Measurements from ENCODE around the gene CHID1.
A peak's percentile ranks its signal among the peaks of the same experiment; 100 is the strongest.

Gene CHID1

DNA sequence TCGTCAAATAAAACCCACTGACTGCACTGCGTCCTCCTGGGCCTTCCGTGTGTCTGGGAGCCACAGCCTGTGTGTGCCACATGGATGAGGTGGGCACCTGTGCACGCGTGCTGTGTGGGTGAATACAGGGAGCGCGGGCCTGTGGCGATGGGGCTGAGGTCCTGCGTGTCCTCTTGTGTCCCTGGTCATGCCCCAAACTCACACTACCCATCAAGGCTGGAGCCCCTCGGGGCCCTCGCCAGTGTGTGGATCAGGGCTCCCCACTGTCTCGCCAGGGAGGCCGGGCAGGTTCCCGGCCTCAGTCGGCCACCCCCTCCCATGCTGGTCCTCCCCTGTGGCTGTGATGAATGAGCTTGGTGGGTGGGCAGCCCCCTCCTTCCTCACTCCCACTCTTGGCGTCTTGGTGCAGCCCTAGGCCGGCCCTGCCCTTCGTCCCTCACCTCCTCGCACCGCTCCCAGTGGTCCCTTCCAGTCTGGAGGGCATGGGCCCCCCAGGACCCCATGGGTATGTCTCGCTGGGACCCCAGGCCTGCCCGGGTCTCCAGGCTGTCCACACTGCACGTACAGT lies 78.6 kb downstream of the CHID1 start:
- no peak for DNase-seq

DNA sequence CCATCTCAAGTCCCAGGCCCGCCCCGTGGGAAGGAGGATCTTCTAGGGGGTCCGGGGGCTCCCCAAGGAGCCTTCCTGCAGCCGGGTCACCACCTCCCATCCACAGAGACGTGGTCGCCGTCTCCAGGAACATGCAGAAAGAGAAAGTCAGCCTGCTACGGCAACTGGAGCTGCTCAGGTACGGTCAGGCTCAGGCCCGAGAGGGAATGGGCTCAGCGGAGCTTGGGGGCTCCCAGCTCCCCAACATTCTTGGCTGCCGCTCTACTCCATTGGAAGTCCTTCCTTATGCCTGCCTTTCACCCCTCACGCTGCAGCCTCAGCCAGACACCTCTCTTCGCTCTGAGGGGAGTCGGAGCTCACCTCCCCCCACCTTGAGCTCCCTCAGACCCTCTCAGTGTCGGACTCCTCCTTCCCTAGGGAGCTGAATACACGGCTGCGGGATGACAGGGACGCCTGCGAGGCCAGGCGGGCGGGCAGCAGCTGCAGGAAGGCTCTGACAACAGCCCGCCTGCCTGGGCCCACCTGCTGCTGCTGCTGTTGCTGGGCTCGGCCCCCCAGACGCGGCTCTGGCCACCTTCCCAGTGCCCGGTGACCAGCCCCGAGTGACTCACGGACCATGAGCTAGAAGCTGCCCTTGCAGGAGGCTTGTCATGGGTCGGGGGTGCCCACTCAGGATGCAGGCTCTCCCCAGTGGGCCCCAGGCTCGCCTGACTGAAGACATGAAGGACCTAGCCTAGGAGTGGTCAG lies 79.3 kb downstream of the CHID1 start:
- DNase-seq = no peak

DNA sequence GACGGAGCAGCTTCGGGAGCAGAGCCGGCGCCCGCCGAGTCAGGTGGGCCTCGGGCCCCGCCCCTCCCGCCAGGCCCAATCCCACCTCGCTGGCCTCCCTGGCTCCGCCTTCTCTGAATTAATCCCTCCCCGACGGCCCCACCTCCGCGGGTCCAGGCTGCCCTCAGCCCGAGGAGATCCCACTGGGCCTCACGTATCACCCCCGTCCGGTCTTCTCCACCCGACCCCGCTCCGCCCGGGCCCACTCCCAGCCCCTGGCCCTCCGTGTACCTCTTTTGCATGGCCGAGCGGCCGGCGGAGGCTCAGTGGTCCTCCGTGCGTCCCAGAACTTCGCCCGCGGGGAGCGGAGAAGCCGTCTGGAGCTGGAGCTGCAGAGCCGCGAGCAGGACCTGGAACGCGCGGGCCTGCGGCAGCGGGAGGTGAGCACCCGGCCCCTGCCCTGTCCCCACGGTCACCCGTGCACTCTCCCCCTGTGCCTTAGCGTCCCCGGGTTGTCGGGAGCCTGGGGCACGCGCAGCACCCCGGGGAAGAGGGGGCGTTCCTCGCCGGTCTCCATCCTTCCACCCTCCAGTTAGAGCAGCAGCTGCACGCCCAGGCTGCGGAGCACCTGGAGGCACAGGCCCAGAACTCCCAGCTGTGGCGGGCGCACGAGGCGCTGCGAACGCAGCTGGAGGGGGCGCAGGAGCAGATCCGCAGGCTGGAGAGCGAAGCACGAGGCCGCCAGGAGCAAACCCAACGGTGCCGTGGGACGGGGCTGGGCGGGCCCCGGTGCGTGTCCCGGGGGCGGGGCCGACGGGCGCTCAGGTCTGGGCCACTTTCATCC lies 80.1 kb downstream of the CHID1 start:
- no peak for DNase-seq

DNA sequence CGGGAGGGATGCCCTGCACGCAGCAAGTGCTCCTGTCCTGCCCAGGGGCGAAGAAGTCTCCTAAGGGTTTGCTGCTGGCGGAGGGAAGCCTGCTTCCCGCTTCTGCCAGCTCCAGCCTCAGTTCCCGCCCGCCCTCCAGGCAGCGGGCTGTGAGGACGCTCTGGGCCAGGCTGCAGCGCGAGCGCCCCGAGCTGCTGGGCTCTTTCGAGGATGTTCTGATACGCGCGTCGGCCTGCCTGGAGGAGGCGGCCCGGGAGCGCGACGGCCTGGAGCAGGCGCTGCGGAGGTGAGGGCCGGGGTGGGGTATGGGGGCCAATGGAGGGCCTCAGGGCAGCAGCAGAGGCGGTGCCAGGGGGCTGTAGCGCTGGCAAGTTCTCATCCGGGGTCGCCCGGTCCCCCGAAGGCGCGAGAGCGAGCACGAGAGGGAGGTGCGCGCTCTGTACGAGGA lies 80.7 kb downstream of the CHID1 start:
- no peak for DNase-seq

DNA sequence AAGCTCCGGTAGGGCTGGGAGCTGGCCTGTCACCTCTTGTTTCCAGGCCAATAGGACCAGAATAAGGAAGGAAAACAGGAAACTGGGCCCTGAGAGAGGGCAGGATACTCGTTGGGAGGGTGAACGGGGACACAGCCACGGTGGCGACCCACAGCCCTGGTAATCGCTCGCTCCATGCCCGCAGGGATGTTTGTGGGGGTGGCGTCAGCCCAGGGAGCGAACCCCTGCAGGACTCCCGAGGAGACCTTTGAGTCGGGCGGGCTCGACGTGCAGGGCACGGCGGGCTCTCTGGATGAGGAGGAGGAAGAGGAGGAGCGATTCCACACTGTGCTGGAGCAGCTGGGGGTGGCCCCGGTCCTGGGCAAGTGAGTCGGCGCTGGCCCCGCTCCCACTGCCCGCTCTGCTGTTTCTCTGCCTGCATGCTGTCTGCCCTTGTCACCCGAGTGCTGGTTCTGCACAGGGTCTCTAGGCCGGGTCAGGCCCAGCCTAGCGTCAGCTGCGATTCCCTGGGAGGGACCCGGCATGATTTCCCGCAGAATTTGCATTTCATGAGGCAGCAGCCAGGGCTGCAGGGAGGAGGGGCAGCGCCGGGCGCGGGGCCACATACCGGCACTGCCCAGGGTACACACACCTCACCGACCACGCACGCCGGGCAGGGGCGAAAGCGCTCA lies 81.3 kb downstream of the CHID1 start:
- no peak for DNase-seq

DNA sequence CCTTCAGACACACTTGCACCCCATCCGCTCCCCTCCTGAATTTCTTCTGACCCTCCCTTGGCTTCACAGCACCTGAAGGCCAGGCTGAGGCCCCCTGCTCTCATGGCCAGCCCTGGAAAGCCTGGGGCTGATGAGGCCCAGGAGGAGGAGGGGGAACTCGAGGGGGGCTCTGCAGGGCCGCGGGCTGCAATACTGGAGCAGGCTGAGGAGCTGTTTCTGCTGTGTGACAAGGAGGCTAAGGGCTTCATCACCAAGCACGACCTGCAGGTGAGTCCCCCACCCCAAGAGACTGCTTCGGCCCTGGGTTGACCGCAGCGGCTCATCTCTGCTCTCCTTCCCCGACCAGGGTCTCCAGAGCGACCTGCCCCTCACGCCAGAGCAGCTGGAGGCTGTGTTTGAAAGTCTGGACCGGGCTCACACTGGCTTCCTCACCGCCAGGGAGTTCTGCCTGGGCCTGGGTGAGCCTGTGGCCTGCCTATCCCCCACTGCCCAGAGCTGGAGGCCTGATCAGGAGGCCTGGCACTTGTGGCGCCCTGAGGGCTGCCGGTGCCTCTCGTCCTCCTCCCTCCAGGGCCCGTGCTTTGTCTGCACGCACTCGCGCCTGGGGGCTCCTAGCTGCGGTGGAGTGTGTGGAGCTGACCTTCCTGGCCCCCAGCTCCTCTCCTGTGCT lies 82.0 kb downstream of the CHID1 start:
- no peak for DNase-seq

DNA sequence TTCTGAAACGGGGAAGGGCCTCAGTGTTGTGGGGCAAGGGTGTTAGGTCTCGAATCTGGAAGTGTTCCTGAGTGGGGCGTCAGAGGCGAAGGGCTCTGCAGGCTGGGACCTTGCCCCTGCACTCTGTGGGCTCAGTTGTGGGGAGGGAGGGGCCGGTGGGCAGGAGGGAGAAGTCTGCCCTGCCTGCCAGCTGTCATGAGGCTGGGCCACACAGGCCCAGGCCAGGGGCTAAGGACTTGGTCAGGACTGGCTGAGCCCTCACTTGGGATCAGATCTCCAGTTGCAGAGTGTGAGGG lies 82.8 kb downstream of the CHID1 start, which contains the start of gene CRACR2B:
CRACR2B (plus strand) TSS at position 23 of the 296 bp plus-strand sequence. CDS start 689 bp downstream, outside the sequence.
- no peak for DNase-seq

DNA sequence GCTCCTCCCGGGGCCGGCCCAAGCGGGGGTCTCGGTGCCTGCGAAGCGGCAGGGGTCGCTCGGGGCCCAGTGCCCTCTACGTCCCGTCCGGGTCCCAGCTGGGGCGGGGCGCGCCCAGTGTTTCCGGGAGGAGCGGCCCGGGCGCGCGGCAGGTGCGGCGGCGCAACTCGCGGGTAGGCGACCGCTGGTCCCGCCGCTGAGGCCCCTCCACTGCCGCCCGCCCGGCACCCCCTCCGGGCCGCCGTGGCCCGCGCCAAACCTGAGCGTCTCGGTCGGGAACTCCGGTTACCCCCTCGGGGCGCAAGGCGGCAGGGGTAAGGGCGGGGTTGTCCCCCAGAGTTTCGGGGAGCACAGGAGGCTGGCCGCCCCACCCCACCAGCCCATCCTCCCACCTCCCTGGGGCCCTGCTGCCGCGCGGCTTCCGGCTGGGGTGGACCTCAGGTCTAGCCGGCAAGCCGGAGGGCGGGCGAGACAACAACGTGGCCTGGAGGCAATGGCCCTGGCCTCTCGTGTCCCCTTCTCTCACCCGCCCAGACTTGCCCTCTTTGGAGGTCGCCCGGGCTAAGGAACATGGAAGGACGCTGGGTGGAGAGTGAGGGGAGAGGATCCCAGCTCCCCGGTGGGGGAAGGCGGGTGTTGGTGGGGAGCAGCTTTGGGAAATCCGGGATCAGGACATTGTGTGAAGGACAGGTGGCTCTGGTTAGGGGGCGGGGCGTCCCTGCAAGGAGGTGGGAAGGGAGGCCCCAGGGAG lies 83.3 kb downstream of the CHID1 start:
- DNase-seq = peak; percentile 63

DNA sequence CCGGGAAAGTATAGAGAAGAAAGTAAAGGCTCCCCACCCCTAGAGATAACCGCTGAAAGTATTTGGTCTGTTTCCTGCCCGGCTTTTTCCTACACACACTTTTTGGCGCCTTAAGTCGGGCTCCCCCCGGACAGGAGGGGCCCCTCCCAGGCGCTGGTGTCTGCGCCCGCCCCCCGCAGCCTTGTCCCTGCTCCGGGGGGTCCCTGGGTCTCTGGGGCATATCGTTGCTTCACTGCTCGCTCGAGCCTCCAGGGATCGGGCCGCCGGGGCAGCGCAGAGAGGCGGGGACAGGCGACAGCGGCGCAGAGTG lies 83.8 kb downstream of the CHID1 start:
- no peak for DNase-seq

DNA sequence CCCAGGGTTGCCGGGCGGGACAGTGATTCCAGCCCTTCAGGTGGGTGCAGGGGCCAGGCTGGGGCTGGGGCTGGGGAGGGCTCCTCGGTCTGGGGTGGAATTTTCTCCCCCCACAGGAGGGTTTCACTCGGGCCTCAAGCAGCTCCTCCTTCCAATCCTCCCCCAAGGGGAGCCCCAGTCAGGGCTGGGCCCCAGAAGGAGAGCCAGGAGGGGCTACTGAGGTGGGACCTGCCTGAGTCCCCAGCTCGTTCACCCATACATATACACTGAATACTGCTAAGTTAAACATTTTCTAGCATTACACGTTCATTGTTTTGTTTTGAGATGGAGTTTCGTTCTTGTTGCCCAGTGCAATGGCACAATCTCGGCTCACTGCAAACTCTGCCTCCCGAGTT lies 84.4 kb downstream of the CHID1 start:
- no peak for DNase-seq

DNA sequence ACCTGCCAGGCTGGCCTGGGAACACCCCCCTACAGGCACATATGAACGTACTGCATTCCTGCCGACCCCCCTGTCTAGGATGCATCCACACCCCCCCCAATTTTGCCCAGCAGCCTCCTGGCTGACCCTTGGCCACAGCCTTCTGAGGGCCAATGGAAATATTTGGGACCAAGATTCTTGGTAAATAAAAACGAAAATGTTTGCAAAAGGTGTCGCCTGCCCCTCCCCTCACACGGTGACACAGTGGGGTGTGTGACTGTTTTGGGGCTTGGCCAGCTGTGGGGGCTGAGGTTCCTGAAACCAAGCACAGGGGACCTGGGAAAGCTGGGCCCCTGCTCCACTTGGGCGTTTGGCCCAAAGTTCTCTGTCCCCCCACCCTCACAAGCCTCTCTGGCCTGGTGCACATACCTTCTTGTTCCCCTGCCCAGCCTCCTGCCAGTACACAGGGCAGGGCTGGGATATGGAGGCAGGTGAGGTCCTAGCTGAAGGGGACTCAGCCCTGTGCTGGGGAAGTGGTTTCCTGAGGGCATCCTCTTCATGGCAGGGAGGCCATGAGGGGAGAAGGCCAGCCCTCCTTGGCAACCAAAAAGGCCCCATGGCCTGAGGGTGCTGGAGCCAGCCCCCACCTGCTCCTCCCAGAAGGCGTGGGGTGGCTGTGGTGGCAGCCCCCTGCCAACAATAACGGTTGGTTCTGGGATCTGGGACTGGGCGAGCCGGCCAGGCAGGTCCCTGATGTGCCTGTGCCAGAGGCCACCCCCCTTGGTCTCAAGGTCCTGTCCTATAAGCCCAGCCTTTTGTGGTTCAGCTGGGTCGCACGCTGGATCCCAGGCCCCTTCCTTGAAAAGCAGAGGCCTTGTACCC lies 85.0 kb downstream of the CHID1 start:
- no peak for DNase-seq

DNA sequence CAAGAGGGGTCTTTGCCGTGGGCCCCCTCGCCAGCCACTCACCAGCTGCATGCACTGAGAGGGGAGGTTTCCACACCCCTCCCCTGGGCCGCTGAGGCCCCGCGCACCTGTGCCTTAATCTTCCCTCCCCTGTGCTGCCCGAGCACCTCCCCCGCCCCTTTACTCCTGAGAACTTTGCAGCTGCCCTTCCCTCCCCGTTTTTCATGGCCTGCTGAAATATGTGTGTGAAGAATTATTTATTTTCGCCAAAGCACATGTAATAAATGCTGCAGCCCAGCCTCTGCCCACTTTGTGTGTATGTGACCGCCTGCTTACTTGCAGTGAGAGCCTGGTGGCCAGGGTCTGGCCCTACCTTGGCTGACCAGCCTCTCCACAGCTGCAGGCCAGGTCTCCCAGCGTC lies 85.7 kb downstream of the CHID1 start:
- no peak for DNase-seq

DNA sequence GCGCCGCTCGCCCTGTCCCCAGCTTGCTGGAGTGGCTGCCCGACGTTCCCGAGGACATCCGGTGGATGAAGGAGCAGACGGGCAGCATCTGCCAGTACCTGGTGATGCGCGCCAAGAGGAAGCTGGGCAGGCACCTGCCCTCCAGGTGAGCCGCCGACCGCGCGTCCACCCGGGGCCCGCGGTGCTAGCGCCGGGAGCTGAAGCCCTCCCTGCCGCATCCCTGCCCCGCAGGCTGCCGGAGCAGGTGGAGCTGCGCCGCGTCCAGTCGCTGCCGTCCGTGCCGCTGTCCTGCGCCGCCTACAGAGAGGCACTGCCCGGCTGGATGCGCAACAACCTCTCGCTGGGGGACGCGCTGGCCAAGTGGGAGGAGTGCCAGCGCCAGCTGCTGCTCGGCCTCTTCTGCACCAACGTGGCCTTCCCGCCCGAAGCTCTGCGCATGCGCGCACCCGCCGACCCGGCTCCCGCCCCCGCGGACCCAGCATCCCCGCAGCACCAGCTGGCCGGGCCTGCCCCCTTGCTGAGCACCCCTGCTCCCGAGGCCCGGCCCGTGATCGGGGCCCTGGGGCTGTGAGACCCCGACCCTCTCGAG lies 86.2 kb downstream of the CHID1 start:
- no peak for DNase-seq

DNA sequence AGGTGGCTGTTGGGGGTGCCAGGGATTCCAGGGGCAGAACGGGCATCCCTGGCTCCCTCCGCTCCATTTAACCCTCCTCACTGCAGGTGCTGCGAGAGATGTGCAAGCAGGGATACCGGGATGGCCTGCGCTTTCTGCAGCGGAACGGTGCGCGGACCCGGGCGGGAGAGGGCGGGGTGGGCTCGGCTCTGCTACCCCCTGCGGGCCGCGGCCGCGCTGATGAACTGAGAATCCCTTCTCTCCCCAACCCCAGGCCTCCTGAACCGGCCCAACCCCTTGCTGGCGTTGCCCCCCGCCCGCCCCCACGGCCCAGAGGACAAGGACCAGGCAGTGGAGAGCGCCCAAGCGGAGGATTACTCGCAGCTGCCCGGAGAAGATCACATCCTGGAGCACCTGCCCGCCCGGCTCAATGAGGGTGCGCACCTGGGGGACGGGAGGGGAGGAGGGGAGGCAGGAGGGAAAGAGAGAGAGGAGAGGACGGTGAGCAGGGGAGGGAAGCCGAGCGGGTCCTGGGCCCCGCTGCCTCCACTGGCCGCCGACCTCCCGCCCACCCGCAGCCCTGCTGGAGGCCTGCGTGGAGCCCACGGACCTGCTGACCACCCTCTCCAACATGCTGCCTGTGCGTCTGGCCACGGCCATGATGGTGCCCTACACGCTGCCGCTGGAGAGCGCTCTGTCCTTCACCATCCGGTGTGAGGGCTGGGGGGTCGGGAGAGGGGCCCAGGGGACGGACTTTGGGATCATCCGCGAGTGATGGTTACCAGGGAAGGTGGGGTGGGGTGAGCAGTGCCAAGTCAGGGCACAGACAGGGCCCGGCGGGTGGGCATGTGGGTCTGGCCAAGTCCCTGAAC lies 86.9 kb downstream of the CHID1 start:
- DNase-seq = no peak

DNA sequence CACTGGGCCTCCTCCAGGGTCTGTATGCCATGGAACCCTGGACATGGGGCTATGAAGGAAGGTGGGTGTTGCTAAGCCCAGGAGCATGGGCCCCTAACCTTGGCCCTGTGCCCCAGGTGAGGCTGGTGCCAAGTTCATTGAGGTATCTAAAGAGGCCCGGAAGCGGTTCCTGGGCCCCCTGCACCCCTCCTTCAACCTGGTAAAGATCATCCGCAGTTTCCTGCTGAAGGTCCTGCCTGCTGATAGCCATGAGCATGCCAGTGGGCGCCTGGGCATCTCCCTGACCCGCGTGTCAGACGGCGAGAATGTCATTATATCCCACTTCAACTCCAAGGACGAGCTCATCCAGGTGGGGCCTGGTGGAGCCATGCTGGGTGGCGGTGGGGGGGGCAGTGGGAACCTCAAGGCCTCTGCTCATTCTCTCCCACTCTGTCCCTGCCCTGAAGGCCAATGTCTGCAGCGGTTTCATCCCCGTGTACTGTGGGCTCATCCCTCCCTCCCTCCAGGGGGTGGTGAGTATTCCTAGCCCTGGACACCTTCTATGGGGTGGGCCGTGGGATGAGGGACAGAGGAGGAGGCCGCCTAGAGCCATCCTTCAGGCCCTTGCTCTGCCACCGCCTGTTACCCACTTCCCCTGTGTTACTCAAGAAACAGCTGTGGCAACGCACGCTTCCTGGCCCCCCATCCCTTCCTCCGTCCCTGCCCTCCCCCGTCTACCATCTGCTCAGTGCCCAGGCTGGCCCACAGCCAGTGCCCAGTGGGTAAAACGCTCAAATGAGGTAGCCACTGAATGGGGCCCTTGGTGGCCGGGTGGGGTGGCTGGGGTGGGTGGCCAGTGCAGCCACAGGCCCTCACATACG lies 88.9 kb downstream of the CHID1 start:
- no peak for DNase-seq

DNA sequence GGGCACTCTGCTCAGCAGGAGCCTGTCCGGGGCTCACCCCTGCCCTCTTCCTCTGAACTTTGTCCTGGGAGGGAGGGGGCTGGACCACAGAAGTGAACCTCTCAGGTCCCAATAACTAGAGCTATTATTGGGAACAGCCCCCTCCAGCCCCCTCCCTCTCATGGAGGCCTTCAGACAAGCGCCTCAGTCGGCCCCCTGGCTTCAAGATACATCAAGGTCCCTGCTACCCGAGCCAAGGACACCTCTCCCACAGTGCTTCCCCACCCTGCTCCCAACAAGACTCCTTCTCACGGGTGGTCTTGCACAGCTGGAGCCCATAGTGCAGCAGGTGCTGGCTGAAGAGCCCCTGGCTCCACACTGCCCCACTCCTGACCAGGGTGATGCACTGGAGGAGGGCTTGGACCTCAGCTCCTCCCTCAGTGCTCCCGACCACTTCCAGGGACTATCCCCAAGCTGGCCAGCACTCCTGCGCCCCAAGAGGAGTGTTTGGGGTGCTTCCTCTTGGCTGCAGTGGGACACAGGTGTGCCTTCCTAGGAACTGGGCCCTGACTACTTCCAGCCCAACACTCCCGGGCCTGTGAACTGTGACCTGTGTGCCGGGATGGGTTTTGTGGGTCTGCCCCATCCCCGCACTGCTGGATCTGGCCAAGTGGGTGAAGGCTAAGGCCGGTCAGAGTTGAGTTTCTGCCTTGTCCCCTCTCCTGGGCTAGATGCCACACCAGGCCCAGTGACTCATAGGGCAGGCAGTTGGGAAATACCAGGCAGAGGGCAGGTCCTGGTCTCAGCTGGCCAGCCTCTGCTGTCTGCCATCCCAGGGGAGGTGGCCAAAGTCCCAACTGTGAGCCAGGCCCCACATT lies 89.7 kb downstream of the CHID1 start:
- peak; percentile 97 for DNase-seq

DNA sequence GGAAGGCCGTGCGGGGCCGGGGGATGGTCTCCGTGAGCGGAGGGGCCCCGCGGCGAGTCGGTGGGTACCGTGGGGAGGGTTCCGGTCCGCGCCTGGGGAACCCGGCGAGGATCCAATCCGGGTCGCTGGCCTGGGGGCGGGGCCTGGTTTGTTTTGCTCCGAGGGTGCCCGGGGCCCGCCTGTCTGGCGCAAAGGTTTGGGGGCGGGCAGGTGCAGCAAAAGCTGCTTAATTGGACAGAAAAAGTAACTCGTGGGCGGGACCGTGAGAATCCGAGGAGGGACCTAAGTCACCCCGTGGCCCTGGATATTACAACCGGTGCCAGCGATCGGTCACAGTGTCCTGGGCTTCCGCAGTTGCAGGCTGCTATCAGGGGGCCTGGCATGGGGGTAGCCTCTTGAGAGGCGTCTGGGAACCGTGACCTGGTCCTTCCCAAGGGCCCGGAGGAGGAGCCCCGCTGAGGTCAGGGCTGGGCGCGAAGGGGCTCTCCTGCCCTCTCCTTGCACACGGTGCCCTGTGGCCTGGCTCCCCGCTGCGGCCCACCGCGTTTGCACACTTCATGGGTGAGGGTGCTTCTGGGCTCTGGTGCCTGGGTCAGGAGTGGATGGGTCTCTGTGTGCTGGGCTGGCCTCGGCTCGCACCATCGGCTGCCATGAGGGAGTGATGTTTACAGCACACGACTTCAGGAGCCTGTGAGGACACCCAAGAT lies 90.5 kb downstream of the CHID1 start:
- peak; percentile 96 for DNase-seq

Measured in 8988T (cell line).